Cardiac septum (tissue), 1 donor: Measurements from ENCODE around the gene CYP11A1. TPM values are rescaled to one million over a fixed set of nuclear protein-coding genes. Genes with fewer than 3 reads are reported as not detected.

Source experiments
- DNase-seq: peaks from one replicate; pipeline ENCODE4 v3.0.0-alpha.2; 2020; ENCODE audit warnings: low spot score
- intact Hi-C: fragments of 100-400 bp; cut with DNase I; formaldehyde crosslinking; loops from one replicate; pipeline ENCODE4 v1.14.0; 2022
- long read RNA-seq: library from polyadenylated mRNA; unstranded; transcript quantifications from one replicate; pipeline ENCODE4 v2.0.0, GENCODE V29; 2021
- total RNA-seq: library from RNA; stranded (reverse); fragmentation: NEBNext Ultra II Directional; extraction: Animal tissue kit (Norgen Biotek cat#: 25700); gene quantifications from one replicate; pipeline ENCODE4 v1.2.1, GENCODE V29; 2021
- donor health status: DM: no; HTN: no; CAD: no.

CYP11A1 gene
- 2.5 TPM for total RNA-seq
- long read RNA-seq, transcript CYP11A1-202 (9 exons, 2,001 nt), result major isoform, 8 of 9 reads
- long read RNA-seq, partial matches to known transcripts, result 0 of 9 reads
- long read RNA-seq, other reads (novel, unspliced or antisense), result 1 of 9 reads

DNA sequence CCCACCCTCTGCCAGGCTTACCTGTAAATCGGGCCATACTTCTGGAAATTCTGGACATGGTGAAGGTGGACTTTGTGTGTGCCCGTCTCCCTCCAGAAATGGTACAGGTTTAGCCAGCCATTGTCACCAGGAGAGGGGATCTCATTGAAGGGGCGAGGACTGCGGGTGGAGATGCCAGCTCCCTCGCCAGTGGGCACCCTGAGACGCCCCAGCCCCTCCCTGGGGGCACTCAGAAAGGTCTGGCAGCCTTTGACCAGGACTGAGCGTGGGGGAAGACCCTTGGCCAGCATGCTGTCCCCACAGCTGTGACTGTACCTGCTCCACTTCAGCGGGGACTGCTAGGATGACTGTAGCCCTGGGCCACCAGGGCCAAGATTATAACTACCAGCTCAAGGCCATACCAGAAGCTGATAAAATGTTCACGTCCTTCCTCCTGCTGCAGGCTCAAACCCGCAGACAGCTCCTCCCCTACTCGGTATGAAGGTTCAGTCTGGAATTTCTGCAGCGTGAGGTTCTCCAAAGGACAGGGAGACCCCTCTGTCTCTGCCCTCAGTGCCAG lies at the start of gene CYP11A1:
TSS of gene CYP11A1 (minus strand) at position 351 of the 559 bp plus-strand sequence. CDS start at position 290, 61 bp downstream.
- intact Hi-C loops, result no loop called here
- peak; percentile 55 for DNase-seq

DNA sequence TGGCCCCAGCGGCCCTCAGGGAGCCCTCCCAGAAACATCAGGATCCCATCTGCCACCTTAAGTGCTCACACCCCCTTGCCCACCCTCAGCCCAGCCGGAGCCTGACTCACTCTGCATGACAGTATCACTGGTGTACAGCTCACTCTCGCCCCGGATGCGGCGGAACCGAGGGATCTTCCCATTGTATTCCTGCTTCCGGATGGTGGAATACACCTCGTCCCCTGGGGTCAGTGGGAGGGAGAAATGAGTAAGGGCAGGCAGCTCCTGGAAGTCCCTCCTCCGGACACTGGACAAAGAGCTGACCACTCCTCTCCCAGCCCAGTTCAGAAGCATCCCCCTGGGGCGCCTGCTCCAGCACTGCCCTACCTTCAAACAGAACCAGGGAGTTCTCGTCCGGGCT lies 49.8 kb upstream of the CYP11A1 start:
- DNase-seq, result no peak
- intact Hi-C loops, result no loop called here

DNA sequence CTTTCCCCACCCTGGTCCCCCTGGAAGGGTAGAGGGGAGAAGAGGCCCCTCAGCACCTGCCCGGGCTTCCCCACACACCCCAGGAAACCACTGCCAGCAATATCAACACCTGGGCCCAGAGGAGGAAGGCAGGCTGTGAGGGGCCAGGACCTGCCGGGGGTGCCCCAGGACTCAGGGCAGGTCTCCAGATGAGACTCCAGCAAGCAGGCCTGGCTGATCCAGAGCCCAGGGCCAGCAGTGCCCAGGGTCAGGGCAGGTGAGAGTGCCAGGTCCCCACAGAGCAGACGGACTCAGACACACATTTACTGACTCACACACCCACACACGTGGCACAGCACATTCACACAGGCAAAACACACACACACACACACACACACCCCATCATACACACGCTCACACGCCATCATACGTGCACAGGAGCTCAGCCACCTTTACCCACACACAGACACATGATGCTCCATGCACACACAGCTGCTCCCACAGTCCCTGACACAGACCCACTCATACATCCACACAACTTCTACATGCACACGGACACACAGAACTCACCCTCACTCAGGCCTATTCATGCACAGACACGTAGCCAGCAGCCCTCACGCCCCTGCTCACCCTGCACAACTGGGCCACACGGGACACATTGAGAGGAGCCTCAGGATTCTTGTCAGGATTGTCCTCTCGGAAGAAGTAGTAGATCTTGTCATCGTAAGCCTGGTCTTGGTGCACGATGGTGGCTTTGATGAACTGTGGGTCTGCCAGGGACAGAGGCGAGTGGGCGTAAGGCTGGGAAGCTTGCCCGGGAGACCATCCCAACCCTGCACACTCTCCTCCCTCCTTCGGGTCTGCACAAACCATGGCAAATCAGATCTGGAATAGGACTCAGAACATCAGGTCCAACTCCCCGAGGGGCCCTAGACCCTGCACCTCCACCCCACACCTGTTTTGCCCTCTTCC lies 48.8 kb upstream of the CYP11A1 start:
- intact Hi-C loops, result no loop called here
- no peak for DNase-seq

- DNase-seq, result no peak
- intact Hi-C loops, result no loop called here
Measured at GRCh38 chr15:74414603-74415338, 47.3 kb upstream of the CYP11A1 start.

- DNase-seq, result no peak
Measured at GRCh38 chr15:74414081-74414580, 46.7 kb upstream of the CYP11A1 start.

GRCh38 chr15:74413350-74414080 lies 46.1 kb upstream of the CYP11A1 start:
- intact Hi-C loops, result no loop called here
- no peak for DNase-seq

More at GRCh38 chr15:74414081-74414580, 46.7 kb upstream of the CYP11A1 start:
- intact Hi-C loops, result no loop called here

- no peak for DNase-seq
- intact Hi-C loops, result no loop called here
Measured at GRCh38 chr15:74412159-74412558, 44.7 kb upstream of the CYP11A1 start.

DNA sequence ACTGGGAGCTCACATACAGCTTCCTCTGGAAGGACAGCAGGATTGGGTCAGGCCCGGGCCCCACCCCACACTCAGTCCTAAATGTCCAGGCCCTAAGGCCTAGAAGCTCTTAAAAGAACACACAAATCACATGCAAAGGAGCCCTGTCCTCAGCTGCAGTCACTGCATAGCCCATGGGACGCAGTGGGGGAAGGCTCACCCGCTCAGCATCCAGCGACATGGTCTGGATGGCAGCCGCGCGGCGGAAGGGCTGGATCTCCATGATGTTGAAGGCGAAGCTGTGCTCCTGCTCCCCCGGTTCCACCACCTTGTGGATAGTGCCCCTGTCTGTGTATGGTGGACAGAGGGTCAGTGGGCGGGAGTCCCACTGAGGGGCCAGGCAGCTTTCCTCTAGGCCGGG lies 44.2 kb upstream of the CYP11A1 start:
- intact Hi-C loops, result no loop called here

DNA sequence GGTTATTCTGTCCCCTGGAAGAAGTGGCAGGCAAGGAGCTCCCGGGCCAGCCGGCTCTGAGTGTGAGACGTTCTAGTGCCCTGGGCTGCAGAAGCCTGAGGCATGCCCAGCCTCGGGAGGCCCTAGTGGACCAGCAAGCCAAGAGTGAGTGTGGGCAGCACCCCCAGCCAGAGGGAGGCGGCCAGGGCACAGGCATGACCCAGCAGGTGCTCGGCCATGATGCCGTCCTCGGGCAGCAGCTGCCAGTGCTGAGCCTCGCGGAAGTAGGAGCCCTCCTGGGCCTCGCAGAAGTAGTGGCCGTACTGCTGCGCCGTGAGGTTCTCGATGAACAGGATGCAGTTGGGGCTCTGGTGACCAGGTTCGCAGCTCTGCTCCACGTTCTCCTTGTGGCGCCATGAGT lies 43.1 kb upstream of the CYP11A1 start:
- intact Hi-C loops, result no loop called here
- no peak for DNase-seq

More for the DNA sequence above, 44.2 kb upstream of the CYP11A1 start:
- no peak for DNase-seq

DNA sequence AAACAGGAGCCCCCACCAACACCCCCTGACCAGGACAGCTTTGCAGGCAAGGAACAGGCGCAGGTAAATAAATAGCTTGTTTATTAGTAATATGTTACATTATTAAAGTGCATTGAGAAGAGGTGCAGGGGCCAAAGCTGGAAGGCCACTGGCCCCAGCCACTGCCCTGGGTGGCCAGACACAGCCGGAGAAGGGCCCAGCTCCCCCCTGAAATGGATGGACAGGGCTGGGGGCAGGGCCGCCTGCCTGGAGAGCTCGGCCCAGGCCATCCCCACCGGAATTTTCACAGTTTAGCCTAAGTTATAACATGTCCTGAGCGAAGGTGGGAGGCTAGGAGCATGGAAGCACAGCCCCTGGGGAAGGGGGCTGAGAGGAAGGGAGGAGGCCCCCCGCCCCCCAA lies 41.8 kb upstream of the CYP11A1 start:
- DNase-seq, result no peak
- intact Hi-C loops, result no loop called here

- no peak for DNase-seq
- intact Hi-C loops, result no loop called here
Measured at GRCh38 chr15:74408815-74409214, 41.4 kb upstream of the CYP11A1 start.

GRCh38 chr15:74408385-74408784 lies 40.9 kb upstream of the CYP11A1 start:
- intact Hi-C loops, result no loop called here
- DNase-seq, result no peak

GRCh38 chr15:74406992-74407705 lies 39.7 kb upstream of the CYP11A1 start:
- DNase-seq, result no peak
- intact Hi-C loops, result no loop called here

DNA sequence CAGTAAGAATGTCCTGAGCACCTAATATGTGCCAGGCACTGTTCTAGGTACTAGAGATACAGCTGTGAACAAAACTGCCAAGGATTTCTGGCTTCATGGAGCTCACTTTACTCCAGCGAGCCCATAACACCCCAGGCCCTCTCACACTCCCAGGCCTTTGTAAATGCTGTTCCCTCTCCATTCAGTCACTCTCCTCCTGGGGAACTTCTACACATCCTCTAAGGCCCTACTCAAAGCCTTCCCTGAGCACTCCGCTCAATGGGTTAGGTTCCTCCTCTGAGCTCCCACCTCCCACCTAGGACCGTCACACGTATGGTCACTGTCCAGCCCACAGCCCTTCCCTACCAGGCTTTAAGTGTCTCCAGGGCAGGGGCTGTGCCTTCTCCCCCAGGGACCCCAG lies 39.1 kb upstream of the CYP11A1 start:
- intact Hi-C loops, result no loop called here
- DNase-seq, result no peak

DNA sequence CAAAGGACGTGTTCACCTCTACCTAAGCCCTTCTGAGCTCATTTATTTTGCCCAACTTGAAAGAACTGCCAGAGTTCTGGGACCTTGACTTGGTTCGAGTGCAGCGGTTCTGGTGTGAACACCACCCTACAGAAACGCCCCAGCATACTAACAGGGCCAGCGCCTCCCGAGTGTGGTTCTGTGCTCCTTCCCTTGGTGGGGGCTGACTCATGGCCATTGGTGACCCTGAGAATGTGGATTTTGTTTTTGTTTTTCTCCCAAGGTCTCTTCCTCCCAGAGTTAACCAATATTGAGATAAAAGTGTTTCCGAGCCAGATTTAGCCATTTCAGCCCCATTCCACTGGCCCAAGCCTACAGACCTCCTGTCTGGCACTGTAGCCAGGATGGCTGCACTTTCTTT lies 38.4 kb upstream of the CYP11A1 start:
- no peak for DNase-seq
- intact Hi-C loops, result no loop called here

- DNase-seq, result no peak
- intact Hi-C loops, result no loop called here
Measured at GRCh38 chr15:74403991-74404563, 36.6 kb upstream of the CYP11A1 start.

GRCh38 chr15:74403588-74403919 lies 36.1 kb upstream of the CYP11A1 start:
- intact Hi-C loops, result no loop called here

GRCh38 chr15:74402873-74403587 lies 35.6 kb upstream of the CYP11A1 start:
- intact Hi-C loops, result no loop called here
- DNase-seq, result peak; percentile 86

More at GRCh38 chr15:74403588-74403919, 36.1 kb upstream of the CYP11A1 start:
- DNase-seq, result no peak
